Non-pigmented ciliary epithelial cell (primary cell): ENCODE results near the gene TEDC2.

Experiments used
- DNase-seq: peaks from one replicate; pipeline ENCODE4 v3.0.0-alpha.2; 2010; ENCODE audit warnings: low read depth

TEDC2 gene

GRCh38 chr16:2496223-2497115 is 36.6 kb downstream of the TEDC2 start:
- DNase-seq = no peak

- no peak for DNase-seq
Measured at GRCh38 chr16:2497116-2497630, 37.3 kb downstream of the TEDC2 start.

GRCh38 chr16:2497695-2498484 is 38.0 kb downstream of the TEDC2 start:
- DNase-seq = no peak

GRCh38 chr16:2498531-2499253 is 38.8 kb downstream of the TEDC2 start:
- no peak for DNase-seq

- DNase-seq = no peak
Measured at GRCh38 chr16:2499454-2499853, 39.5 kb downstream of the TEDC2 start.

- DNase-seq = no peak
Measured at GRCh38 chr16:2499890-2500429, 40.1 kb downstream of the TEDC2 start.

GRCh38 chr16:2500430-2500917 is 40.6 kb downstream of the TEDC2 start:
- no peak for DNase-seq

GRCh38 chr16:2500918-2501750 is 41.2 kb downstream of the TEDC2 start:
- DNase-seq = no peak

GRCh38 chr16:2501946-2502895 is 42.3 kb downstream of the TEDC2 start:
- DNase-seq = no peak

- DNase-seq = no peak
Measured at GRCh38 chr16:2505695-2506094, 45.8 kb downstream of the TEDC2 start.

GRCh38 chr16:2507052-2507659 is 47.2 kb downstream of the TEDC2 start:
- DNase-seq = no peak

- no peak for DNase-seq
Measured at GRCh38 chr16:2507665-2508064, 47.8 kb downstream of the TEDC2 start.

GRCh38 chr16:2508722-2509400 is 49.0 kb downstream of the TEDC2 start:
- no peak for DNase-seq

GRCh38 chr16:2511128-2511800 is 51.4 kb downstream of the TEDC2 start:
- DNase-seq = no peak

- no peak for DNase-seq
Measured at GRCh38 chr16:2511996-2512734, 52.3 kb downstream of the TEDC2 start.

- DNase-seq = no peak
Measured at GRCh38 chr16:2512735-2513404, 53.0 kb downstream of the TEDC2 start.
